DMS 273 treated with DMSO at 0.1 percent for 48 hours (cell line): ENCODE data around the gene CCDC102A.
A peak's percentile ranks its signal among the peaks of the same experiment; 100 is the strongest.

ENCODE experiments used
- DNase-seq: peaks from one replicate; lab custom pipeline; 2025; lab: John Stamatoyannopoulos, UW

CCDC102A gene

DNA sequence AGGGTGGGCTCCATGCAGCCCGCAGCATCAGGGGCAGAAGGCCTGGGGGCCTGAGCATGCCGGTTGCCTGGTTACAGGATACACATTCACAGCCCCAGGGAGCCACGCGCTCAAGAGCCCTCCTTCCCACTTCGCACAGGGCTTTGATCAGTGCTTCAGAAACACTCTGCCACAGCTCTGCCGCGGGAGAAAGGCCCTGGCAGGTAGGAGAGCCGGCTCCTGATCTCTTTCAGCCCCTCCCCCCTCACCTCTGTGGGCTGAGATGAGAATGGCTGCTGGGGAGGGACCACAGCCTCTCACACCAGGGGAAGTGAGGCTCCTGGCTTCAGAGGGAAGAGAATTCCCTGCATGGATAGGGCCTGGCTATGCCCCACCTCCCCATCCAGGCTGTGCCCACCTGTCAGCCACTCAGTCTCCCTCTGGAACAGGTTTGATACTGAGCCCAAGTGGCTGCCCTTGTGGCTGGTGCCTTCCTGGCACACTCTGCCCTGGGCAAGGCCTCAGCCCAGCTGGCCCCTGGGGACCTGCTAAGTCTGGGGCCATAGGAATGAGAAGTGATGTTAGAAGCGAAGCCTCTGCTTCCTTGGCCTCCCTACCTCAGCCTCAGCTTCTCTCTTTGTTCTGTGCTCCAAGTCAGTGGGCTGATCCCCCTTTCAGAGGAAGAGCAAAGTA lies 58.7 kb downstream of the CCDC102A start:
- no peak for DNase-seq

DNA sequence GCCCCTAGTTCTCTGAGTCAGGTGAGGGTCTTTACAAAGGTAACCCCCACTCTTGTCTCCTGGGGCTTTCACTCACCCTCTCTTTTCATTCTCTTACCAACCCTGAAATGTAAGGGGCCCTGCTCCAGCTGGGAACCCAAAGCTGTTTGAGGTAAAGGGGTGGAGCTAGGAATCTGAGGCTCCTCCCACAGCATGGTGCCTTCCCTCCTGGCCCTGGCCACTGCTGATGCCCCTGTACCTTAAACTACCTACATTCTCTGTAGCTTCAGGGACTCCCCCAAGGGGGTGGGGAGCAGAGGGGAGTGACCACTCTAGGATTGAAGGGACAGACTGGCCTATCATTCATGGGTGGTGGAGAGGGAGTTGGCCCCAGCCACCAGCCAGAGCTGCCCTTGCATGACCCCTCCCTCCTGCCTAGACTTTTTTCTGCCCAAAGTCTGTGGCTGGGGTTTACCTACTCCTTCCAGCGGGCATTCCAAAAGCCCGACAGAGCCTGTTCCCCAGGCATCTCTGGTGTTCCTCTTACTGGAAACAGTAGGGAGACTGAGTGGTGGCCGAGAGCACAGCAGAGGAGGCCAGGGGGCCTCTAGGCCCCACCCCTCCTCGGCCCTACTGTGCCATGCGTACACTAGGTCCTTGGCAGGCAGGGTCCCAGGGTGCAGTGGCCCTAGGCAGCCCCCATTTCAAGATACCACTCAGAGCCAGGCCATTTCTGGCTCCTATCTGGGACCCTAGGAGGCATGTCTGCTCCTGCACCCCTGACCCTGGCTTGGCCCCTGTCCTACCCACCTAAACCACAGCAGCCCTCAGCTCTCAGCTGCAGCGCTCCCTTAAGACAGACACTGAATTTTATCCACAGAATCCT lies 59.6 kb downstream of the CCDC102A start:
- DNase-seq: no peak

DNA sequence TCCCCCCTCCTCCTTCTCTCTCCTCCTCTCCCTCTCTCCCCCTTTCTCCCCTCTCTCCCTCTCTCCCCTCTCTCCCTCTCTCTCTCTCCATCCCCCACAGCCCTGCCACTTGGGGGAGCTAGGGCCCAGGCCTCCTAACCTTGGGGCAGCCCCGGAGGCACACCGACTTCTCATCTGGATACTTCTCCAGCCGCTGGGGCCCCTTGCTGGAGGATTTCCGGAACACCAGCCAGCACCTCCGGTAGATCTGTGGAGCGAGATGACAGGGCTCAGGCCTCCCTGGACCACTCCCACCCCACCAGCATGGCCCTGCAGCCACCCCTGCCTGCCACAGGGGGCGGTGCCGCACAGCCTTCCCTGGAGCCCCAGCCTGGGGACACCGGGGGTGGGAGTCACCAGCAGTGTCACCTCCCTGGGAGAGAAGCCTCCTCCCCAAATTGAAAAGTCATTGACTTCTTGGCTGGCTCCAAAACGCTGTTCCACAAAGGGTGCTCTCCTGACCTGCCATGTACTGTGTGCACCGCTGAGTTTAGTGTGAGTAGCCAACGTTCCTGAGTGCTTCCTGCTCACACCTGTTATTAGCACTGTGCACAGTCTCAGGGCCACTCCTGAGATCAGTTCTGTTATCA lies 60.5 kb downstream of the CCDC102A start:
- peak; percentile 12 for DNase-seq

DNA sequence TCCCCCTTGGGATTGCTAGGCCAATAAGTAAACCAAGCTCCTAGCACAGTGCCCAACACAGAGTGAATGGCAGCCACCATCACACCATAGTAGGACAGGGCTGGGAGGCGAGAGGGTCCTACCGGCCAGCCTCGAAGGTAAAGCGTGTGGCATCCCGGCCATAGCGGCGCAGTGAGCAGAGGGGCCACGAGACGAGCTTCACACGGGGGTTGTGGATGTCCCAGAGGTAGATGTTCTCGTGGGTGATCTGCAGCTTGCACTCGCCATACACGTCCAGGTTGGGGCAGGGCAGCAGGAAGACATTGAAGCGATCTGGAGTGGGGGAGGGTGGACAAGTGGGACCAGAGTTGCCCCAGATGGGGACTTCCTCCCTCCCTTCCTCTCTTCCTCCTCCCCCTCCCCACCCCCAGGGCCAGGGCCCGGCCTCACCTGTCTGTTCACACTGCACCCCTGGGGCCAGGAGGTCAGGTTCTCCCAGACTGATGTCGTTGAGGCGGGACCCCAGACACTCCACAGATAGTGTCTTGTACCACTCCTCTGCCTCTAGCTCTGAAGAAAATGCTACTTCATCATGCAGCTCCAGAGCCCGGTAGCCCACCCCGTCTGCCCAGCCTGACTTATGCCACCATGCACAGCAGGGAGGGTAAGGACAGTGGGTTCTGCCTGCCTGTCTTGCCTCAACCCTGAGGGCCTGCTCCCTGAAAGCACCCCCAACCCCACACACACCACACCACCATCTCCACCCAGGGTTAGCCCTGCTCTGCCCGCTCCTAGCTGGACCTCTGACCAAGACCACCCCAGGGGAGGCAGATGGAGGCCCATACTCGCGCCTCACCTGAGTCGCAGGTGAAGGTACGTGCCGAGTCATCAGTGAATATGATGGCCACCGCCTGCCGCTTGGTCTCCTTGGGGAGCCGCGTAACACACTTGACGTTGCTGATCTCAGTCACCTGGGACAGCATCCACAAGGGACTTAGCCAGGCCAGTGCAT lies 61.4 kb downstream of the CCDC102A start:
- DNase-seq: no peak

DNA sequence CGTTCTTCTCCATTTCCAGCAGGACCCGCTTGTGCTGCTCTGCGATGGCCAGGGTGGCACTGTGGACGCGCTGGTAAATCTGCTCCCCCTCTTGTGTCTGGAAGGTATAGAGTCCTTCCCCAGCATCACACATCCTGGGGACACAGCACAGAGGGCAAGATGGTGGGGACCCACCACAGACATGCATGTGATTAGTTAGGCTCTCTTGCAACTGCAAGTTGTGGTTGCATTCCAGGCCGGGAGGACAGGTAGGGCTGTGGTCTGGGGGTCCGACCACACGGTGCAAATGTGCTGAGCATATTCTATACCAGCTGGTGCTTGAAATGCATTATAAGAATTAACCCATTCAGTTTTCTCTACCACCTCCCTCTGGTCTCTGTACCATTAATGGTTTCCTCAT lies 62.5 kb downstream of the CCDC102A start:
- DNase-seq: no peak

DNA sequence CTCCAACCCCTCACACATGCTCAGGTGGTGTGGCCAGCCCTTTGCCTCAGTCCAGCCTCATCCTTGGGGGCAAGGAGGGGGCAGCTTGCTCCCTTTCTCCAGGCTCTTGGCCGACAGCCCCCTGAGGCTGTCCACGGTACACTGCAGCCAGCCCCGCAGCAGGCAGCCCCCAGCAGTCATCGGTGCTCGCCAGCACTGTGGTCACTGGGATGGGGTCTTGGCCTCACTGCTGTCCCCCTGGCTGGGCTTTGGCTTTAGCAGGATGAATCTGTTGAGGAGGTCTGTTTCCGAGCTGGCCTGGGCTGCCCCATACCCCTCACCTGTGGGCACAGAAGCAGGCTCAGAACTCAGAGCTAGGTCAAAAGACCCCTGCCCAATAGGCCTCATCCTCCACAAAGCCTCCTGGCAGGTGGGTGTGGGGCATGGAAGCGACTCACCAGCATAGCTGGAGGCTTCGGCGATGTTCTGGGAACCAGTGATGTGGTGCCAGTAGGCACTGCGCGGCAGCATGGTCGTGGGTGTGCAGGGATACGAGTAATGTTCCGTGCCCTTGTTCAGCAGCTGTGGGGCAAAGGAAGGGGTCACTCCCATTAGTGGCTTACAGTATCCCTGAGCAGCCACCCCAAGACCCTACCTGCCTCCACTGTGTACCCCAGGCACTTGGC lies 63.1 kb downstream of the CCDC102A start:
- DNase-seq: no peak

DNA sequence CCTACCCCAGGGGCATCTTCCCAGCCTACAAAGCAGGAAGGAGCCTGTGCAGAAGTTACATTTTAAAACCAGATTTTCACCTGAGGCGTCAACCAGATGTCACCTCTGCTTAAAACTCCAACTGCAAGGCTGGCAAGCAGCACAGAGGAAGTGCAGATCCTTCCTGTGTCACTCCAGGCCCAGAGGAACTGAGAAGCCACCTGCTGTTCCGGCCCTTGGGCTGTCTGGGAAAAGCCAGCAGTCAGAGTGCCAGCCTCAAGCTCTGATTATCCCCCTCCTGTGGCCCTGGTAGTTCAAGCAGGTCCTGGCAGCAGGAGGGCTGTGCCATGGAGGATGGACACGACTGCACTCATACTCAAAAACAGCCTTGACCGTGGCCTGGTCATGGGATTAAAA lies 63.7 kb downstream of the CCDC102A start:
- no peak for DNase-seq

DNA sequence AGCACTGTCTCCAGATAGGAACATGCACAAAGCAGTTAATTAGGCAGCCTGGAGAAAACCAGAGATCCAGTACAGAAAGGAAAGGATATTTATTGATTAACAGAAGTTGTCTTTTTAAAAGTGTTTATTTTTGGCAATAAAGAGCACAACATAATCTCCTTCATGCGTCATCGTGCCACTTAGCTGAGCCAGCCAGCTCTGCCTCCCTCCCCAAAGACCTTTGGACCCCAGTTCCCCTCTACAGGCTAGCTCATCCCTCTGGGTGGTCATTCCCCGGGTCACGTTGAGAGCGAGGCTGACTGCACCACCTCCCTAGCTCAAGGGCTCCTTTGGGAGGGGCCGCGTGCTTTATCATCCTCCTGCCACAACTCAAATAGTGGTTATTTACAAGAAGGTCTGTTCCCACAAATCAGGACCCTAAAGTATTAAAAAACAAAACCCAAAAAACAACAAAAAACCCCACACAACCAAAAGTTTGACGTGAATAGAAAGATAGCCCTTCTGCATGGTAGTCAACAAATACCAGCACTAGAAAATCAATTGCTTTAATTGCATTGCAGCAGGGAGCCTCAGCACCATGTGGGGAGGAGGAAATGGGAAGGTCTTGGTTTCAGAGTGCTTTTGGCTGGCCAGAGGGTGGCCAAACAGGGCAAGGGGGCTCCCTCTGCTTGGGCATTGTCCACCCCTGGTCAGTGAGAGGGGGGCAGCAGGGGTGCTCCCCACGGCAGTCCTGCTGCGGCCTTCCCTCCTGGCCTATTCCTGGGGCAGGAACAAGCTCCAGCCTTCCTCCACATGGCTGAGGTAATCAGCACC lies 64.3 kb downstream of the CCDC102A start:
- no peak for DNase-seq

DNA sequence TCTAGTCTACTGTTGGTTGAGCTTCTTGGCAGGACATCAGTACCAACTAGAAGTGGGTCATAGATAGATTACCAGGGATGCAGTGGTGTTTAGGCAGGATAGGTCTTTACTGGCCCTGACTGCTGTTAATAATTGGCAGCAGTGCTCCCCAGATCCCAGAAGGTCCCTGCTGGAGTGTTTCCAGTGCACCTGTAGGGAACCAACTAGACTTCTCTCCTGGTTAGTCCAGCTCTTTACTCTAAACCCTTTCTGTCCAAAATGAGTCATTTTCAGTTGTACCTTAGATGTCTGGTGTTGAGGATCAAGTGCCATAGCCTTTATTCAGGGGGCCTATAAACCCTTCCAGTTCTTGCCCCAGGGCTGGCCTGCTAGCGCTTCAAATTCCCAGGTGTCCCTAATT lies 65.2 kb downstream of the CCDC102A start:
- DNase-seq: no peak

DNA sequence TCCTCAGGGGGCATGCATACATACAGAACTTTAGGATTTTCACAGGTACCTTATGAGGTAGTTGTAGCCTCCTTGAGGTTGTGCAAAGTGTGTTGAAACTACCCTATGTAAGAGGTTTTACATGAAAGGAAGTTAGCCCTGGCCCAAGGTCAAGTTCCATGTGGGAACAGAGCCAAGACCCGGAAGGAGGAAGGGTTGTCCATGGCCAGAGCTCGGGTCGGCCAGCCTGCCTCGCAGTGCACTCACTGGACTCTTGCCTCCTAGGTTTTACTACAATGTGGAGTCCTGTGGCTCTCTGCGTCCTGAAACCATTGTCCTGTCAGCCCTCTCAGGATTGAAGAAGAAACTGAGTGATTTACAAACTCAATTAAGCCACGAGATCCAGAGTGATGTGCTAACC lies 65.7 kb downstream of the CCDC102A start:
- no peak for DNase-seq

DNA sequence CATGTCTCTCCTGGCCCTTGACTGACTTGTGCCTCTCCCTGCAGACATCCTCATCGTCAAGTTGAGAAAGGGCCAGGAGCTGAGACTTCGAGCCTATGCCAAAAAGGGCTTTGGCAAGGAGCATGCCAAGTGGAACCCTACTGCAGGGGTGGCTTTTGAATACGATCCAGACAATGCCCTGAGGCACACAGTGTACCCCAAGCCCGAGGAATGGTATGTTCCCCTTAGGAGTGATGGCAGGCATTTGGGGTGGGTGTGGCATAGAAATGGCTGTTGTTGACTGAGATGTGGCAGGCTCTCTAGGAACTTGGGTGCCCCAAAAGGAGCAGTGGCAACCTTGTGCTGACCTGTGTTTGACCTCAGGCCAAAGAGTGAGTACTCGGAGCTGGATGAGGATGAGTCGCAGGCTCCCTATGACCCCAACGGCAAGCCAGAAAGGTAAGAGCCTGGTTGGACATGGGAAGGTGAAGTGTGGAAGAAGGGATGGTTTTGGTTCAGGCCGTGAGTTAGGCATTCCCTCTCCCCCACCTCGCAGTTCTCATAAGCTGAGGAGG lies 66.4 kb downstream of the CCDC102A start:
- no peak for DNase-seq

DNA sequence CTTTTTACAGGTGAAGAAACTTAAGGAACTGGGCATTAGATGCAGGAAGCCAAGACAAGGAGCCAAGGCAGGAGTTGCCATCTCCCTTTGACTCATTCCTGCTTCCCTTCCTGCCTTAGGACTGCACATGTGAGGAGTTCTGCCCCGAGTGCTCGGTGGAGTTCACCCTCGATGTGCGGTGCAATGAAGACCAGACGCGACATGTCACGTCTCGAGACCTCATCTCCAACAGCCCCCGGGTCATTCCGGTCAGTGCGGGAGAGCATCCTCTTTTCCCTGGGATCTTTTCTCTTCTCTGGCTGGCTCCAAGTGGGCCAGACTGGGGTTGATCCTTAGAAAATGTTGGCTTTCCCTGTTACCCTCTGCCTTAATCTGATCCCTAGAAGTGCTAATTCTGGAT lies 67.3 kb downstream of the CCDC102A start:
- no peak for DNase-seq

DNA sequence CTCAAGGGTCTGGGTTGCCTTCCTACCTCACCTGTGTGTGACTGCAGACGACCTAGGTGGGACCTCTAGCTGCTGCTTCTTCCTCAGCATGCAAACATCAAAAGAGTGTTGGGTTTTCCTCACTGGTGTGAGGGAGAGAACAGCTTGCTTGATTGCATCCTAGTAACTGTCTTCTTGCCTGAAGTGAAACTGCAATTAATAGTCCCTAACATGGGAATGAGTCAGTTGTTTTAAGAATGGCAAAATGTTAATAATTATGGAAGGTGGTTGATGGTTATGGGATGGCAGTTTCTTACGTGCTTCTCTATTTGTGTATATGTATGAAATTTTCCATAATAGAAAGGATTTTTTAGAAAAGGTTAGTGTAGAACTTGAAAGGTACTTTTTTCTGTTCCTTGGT lies 68.0 kb downstream of the CCDC102A start:
- DNase-seq: no peak

DNA sequence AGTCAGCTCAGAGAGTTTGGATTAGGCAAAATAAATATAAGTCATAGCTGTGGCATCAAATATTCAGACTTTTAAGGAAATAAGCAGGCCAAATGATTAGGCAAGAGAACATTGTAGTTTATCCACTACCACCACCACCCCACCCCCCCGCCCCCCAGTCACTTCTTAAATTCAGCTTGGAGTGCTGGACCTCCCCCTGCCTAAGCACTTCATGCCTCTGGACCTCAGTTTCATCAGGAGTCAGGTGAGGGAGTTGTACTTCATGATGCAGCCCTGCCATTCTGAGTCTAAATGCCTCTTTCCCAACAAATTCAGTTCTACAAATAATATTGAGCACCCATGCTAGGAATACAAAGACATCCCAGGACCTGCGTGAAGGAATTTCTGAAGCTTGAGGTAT lies 71.8 kb downstream of the CCDC102A start:
- DNase-seq: no peak

DNA sequence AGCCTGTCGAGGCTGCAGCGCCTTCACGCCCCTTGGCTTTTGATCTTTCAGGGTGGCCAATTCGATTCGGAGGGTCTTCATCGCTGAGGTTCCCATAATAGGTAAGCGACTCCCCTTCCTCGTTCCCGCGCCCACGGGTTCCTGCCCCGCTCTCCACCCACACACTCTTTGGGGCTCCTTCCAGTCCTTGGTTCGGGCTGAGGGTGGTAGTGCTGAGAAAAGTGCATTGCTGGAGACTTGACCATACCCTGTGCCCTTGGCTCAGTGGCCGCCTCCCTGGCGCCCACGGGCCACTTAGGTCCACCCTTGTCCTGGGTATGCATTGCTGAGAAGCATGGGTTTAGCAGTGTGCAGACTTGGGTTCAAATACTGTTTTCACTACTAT lies 73.4 kb downstream of the CCDC102A start:
- DNase-seq: no peak

DNA sequence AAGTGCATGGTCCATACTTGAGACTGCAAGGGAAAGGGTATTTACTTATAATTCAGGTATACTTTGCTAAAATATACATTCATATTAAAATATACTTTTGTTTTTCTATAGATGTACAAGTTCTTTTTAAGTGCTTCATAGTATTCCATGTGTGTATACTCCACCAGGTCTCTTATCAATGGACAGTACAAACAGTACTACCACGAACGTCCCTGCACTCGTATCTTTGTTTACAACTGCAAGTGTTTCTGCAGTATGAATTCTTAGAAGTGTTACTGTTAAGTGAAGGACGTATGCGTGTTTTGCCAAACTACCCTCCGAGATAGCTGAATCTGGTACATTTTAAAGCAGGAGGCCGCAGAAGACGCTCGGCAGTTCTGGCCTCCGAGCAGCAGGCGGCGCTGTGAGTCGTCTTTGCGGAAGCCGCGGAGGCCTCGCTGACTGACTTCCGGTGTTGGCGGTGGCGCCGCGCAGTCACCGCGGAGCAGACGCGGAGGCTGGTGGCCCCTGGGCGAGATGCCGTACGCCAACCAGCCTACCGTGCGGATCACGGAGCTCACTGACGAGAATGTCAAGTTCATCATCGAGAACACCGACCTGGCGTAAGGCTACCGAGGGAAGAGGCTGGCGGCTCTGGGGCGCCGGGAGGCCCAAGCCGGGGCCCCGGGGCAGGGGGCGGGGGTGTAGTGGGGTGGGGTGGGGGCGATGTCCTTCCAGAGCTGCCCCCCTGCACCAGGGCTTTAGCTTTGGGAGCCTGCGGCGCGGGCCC lies 74.0 kb downstream of the CCDC102A start, which contains the start of gene POLR2C:
Gene POLR2C, plus strand, starts transcription at position 471 of the 769 bp plus-strand sequence. Its CDS starts 46 bp downstream, at position 517.
- DNase-seq: peak; percentile 42
